HepG2 (cell line): Measurements from ENCODE around the gene TMED9. TPM values are rescaled to one million over a fixed set of nuclear protein-coding genes. Genes with fewer than 3 reads are reported as not detected.

Experiments
- ARID3A ChIP-seq: IDR thresholded peaks from 2 replicates; pipeline ENCODE4 v1.6.1; 2012; ENCODE audit warnings: low read depth, low read length, improper control_type of control experiment
- ASH2L ChIP-seq: fragments of 300-600, 200-600 bp; sonication (generic); IDR thresholded peaks from 2 replicates; pipeline ENCODE4 v1.7.0; 2017; ENCODE audit warnings: low read depth, mild to moderate bottlenecking, moderate library complexity, mixed read lengths, low read length; ENCODE audit not compliant: insufficient read length
- ATAD3A ChIP-seq: sonication (generic); formaldehyde crosslinking; IDR thresholded peaks from 2 replicates; pipeline ENCODE4 v1.4.0; 2020; ENCODE audit warnings: missing genetic modification reagents
- BORCS8-MEF2B ChIP-seq: sonication (generic); formaldehyde crosslinking; IDR thresholded peaks from 2 replicates; pipeline ENCODE4 v1.8.0; 2022; ENCODE audit warnings: mild to moderate bottlenecking, missing genetic modification reagents
- FOSL1 ChIP-seq: sonication (generic); formaldehyde crosslinking; IDR thresholded peaks from 2 replicates; pipeline ENCODE4 v1.9.0; 2021; ENCODE audit warnings: missing genetic modification reagents, borderline replicate concordance
- FOXA1 ChIP-seq, 2 experiments: fragments of 450-650 bp in 1 of 2; sonication (generic) in 1 of 2; formaldehyde crosslinking in 1 of 2; IDR thresholded peaks; 2 replicates each; pipeline versions ENCODE4 v1.4.0 to v1.6.1; 2016 to 2020; ENCODE audit warnings: missing genetic modification reagents in 1 of 2
- GLI4 ChIP-seq: sonication (generic); formaldehyde crosslinking; IDR thresholded peaks from 2 replicates; pipeline ENCODE4 v1.5.1; 2020; ENCODE audit warnings: missing genetic modification reagents, mild to moderate bottlenecking, moderate library complexity, borderline replicate concordance
- HMGXB4 ChIP-seq, 2 experiments: sonication (generic) in 1 of 2; formaldehyde crosslinking in 1 of 2; IDR thresholded peaks; 2 replicates each; pipeline versions ENCODE4 v1.4.0 to v1.6.1; 2018 to 2020; ENCODE audit warnings: missing genetic modification reagents in 2 of 2, borderline replicate concordance in 1 of 2, low read depth in 1 of 2, mild to moderate bottlenecking in 1 of 2, missing biosample characterization in 1 of 2
- JUN ChIP-seq: sonication (generic); formaldehyde crosslinking; IDR thresholded peaks from 2 replicates; pipeline ENCODE4 v1.4.0; 2020; ENCODE audit warnings: mild to moderate bottlenecking, missing genetic modification reagents
- KDM5A ChIP-seq: fragments of 200-600 bp; sonication (generic); IDR thresholded peaks from 2 replicates; pipeline ENCODE4 v1.7.0; 2018; ENCODE audit warnings: antibody characterized with exemption, mild to moderate bottlenecking, low read length, borderline replicate concordance
- PLSCR1 ChIP-seq: sonication (generic); formaldehyde crosslinking; IDR thresholded peaks from 2 replicates; pipeline ENCODE4 v1.5.0; 2020; ENCODE audit warnings: missing genetic modification reagents, mild to moderate bottlenecking, borderline replicate concordance
- PPARG ChIP-seq: conservative IDR thresholded peaks from 2 replicates; pipeline ENCODE4 v1.6.1; 2016; ENCODE audit warnings: missing biosample characterization, missing genetic modification reagents
- SP1 ChIP-seq, 2 experiments: fragments of 450-650 bp in 1 of 2; sonication (generic) in 1 of 2; formaldehyde crosslinking in 1 of 2; IDR thresholded peaks; 2 replicates each; pipeline versions ENCODE4 v1.4.0 to v1.6.1; 2016 to 2020; ENCODE audit warnings: missing genetic modification reagents in 1 of 2
- SRSF4 ChIP-seq: fragments of 200-400 bp; formaldehyde crosslinking; IDR thresholded peaks from one replicate; pipeline ENCODE4 v1.6.1; 2018; ENCODE audit warnings: mild to moderate bottlenecking, low read depth, low read length, moderate library complexity; ENCODE audit not compliant: poor library complexity, severe bottlenecking
- SSRP1 ChIP-seq: IDR thresholded peaks from 2 replicates; pipeline ENCODE4 v1.6.1; 2016; ENCODE audit warnings: control low read depth
- YEATS2 ChIP-seq: sonication (generic); formaldehyde crosslinking; IDR thresholded peaks from 2 replicates; pipeline ENCODE4 v1.4.0; 2020; ENCODE audit warnings: missing genetic modification reagents, borderline replicate concordance
- ZNF124 ChIP-seq: sonication (generic); formaldehyde crosslinking; IDR thresholded peaks from 2 replicates; pipeline ENCODE4 v1.4.0; 2020; ENCODE audit warnings: missing genetic modification reagents
- ZNF205 ChIP-seq: IDR thresholded peaks from 2 replicates; pipeline ENCODE4 v1.6.1; 2018; ENCODE audit warnings: missing biosample characterization, missing genetic modification reagents
- ZNF496 ChIP-seq: sonication (generic); formaldehyde crosslinking; IDR thresholded peaks from 2 replicates; pipeline ENCODE4 v1.8.1; 2023; ENCODE audit warnings: mild to moderate bottlenecking, moderate library complexity, missing genetic modification reagents; ENCODE audit not compliant: insufficient replicate concordance
- ZNF776 ChIP-seq: sonication (generic); formaldehyde crosslinking; IDR thresholded peaks from 2 replicates; pipeline ENCODE4 v1.4.0; 2020; ENCODE audit warnings: mild to moderate bottlenecking, missing genetic modification reagents
- ZNF788 ChIP-seq: sonication (generic); formaldehyde crosslinking; IDR thresholded peaks from 2 replicates; pipeline ENCODE4 v1.5.0; 2020; ENCODE audit warnings: mild to moderate bottlenecking, missing genetic modification reagents, borderline replicate concordance
- ZNF879 ChIP-seq: sonication (generic); formaldehyde crosslinking; IDR thresholded peaks from 2 replicates; pipeline ENCODE4 v1.8.1; 2023; ENCODE audit warnings: missing genetic modification reagents
- polyA plus RNA-seq, 8 experiments: library from polyadenylated mRNA; depleted of rRNA in 3 of 8; stranded (reverse) in 7 of 8; unstranded in 1 of 8; fragments of >200 nt; fragmentation: Illumina TruSeq in 4 of 8; extraction: Trizol in 4 of 8; gene quantifications; 2 replicates each; pipeline versions ENCODE4 v1.2.1 to v1.2.3, GENCODE V29; 2011 to 2016; ENCODE audit warnings: low read depth in 4 of 8, missing spikeins in 1 of 8, mixed read lengths in 1 of 8; ENCODE audit not compliant: insufficient read depth in 1 of 8
- total RNA-seq, 5 experiments: library from RNA; depleted of rRNA; stranded (reverse); fragments of >200 nt; fragmentation: Illumina TruSeq; extraction: Trizol; gene quantifications; 2 replicates each; pipeline ENCODE4 v1.2.3, GENCODE V29; 2016; ENCODE audit warnings: low read depth in 1 of 5

The TMED9 gene
- total and polyA plus RNA-seq, 2 of the 13 experiments (the other 11 are each of a cell fraction or from before 2014, with no cell fraction given), result 161 to 350 TPM

GRCh38 chr5:177599731-177600507 lies 7.9 kb downstream of the TMED9 start, which contains the start of gene B4GALT7 (continued):
- TF ChIP-seq ZNF776 (CRISPR knock-in tag) (no peak), ZNF124 (CRISPR knock-in tag) (no peak), GLI4 (CRISPR knock-in tag) (no peak), ARID3A (no peak), PPARG (CRISPR knock-in tag) (no peak), SP1 (IDR thresholded peaks at IDR 0.05) (no peak), SP1 (CRISPR knock-in tag; IDR thresholded peaks at IDR 0.05) (peak; percentile 96), ATAD3A (CRISPR knock-in tag) (no peak), ZNF788 (CRISPR knock-in tag) (0 out of 2 replicates have a peak, but pooled peaks have one; percentile 48), ZNF205 (no peak), PLSCR1 (CRISPR knock-in tag) (no peak), ZNF496 (CRISPR knock-in tag) (no peak), ZNF879 (CRISPR knock-in tag) (no peak), FOXA1 (IDR thresholded peaks at IDR 0.05) (no peak), FOXA1 (CRISPR knock-in tag; IDR thresholded peaks at IDR 0.05) (no peak), HMGXB4 (CRISPR knock-in tag; IDR thresholded peaks at IDR 0.05; ENCODE audit: borderline replicate concordance in 1 of 2, low read depth in 1 of 2) (peak in 1 of 2 experiments; percentile 56; a peak in 2 of 4 replicates), SRSF4 (no peak), FOSL1 (CRISPR knock-in tag) (no peak), BORCS8-MEF2B (CRISPR knock-in tag) (peak; percentile 80; the same call in 1 of the 2 replicates), KDM5A (peak; percentile 94), ASH2L (peak; percentile 30), JUN (CRISPR knock-in tag) (no peak), SSRP1 (CRISPR knock-in tag) (no peak), YEATS2 (CRISPR knock-in tag) (peak; percentile 68)
